Measurements from ENCODE around the gene HLA-A.

DNA sequence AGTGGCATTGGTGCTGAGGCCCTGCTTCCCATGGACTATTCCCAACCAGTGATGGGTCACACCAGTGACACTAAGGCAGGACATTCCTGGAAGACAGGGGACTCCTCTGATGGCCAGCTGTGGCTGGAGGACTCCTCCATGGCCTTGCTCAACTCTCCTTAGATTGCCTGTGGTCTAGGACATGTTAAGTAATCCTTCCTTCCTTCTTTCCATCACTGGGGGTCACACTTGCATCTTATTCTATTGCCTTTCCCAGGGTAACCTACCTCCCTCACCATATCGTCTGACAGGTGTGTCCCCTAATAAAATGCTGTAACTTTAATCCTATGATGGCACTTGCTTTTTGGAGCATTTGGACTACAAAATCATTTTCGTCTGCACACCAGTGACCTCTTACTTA is 24.5 kb upstream of the HLA-A start:
- TF ChIP-seq, protein P1, sequence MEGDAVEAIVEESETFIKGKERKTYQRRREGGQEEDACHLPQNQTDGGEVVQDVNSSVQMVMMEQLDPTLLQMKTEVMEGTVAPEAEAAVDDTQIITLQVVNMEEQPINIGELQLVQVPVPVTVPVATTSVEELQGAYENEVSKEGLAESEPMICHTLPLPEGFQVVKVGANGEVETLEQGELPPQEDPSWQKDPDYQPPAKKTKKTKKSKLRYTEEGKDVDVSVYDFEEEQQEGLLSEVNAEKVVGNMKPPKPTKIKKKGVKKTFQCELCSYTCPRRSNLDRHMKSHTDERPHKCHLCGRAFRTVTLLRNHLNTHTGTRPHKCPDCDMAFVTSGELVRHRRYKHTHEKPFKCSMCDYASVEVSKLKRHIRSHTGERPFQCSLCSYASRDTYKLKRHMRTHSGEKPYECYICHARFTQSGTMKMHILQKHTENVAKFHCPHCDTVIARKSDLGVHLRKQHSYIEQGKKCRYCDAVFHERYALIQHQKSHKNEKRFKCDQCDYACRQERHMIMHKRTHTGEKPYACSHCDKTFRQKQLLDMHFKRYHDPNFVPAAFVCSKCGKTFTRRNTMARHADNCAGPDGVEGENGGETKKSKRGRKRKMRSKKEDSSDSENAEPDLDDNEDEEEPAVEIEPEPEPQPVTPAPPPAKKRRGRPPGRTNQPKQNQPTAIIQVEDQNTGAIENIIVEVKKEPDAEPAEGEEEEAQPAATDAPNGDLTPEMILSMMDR (IDR thresholded peaks at IDR 0.05; ENCODE audit: insufficient read depth, low read length), result no peak
- TF ChIP-seq POLR2AphosphoS5 (IDR thresholded peaks at IDR 0.05; ENCODE audit: low read depth) (no peak), GABPA (IDR thresholded peaks at IDR 0.05; ENCODE audit: low read depth) (no peak)
